Measurements from ENCODE around the gene CCDC78. TPM values are rescaled to one million over a fixed set of nuclear protein-coding genes. Genes with fewer than 3 reads are reported as not detected.
A peak's percentile ranks its signal among the peaks of the same experiment; 100 is the strongest.

CCDC78 gene
- total RNA-seq, 1 experiment from 2014 or later: 20.2 TPM

- DNase-seq (ENCODE audit: low spot score) (no peak), ATAC-seq (0 out of 2 replicates have a peak, but pooled peaks have one; percentile 20)
- ChIA-PET CTCF (interaction anchor here (2.2 kb wide), 1 partner anchor 10 kb away, joined by 5 read pairs; no protein-coding TSS in a partner anchor), POLR2A (no interaction called here)
- Mint-ChIP-seq H3K27ac (no peak overlapping the region), H3K36me3 (no peaks in the 10 kb centered on the region), H3K4me1 (no peaks in the 10 kb centered on the region), H3K27me3 (ENCODE audit: low read depth) (no peaks in the 10 kb centered on the region), H3K9me3 (no peaks in the 10 kb centered on the region), H3K4me3 (no peak overlapping the region)
- no peak for TF ChIP-seq STAT6 (CRISPR knock-in tag; conservative IDR thresholded peaks at IDR 0.05; ENCODE audit: low read depth)
- no peak for TF ChIP-seq HMGXB4 (CRISPR knock-in tag; IDR thresholded peaks at IDR 0.05)
- no peak for TF ChIP-seq NR3C1 (CRISPR knock-in tag; conservative IDR thresholded peaks at IDR 0.05; ENCODE audit: low read depth)
- no peak for TF ChIP-seq ZNF532 (CRISPR knock-in tag; IDR thresholded peaks at IDR 0.05; ENCODE audit: borderline replicate concordance)
- TF ChIP-seq JUN (CRISPR knock-in tag; IDR thresholded peaks at IDR 0.05): no peak
- TF ChIP-seq TEAD4 (CRISPR knock-in tag; IDR thresholded peaks at IDR 0.05): no peak
These were observed 49.1 kb upstream of the CCDC78 start for GRCh38 chr16:775236-775796.

- Mint-ChIP-seq H3K27me3 (ENCODE audit: low read depth) (no peaks in the 10 kb centered on the region), H3K27ac (no peak overlapping the region), H3K4me3 (no peak overlapping the region), H3K9me3 (no peaks in the 10 kb centered on the region), H3K36me3 (no peaks in the 10 kb centered on the region), H3K4me1 (no peaks in the 10 kb centered on the region)
- ChIA-PET CTCF (interaction anchor here (2.2 to 3.6 kb wide), 2 partner anchors 11 to 33 kb away, joined by 5 to 9 read pairs; partner anchors contain the start of gene CIAO3), POLR2A (no interaction called here)
- no peak for DNase-seq (ENCODE audit: low spot score)
- no peak for ATAC-seq
- no peak for TF ChIP-seq MAX (CRISPR knock-in tag; IDR thresholded peaks at IDR 0.05)
- no peak for TF ChIP-seq NR2C2 (CRISPR knock-in tag; IDR thresholded peaks at IDR 0.05)
- no peak for TF ChIP-seq PRRX2 (CRISPR knock-in tag; IDR thresholded peaks at IDR 0.05)
- no peak for TF ChIP-seq IRF2 (CRISPR knock-in tag; IDR thresholded peaks at IDR 0.05; ENCODE audit: borderline replicate concordance, low read depth)
- TF ChIP-seq MXD4 (CRISPR knock-in tag; IDR thresholded peaks at IDR 0.05; ENCODE audit: borderline replicate concordance): no peak
- TF ChIP-seq NR3C1 (CRISPR knock-in tag; conservative IDR thresholded peaks at IDR 0.05; ENCODE audit: low read depth): no peak
- TF ChIP-seq ZNF425 (CRISPR knock-in tag; conservative IDR thresholded peaks at IDR 0.05): no peak
- TF ChIP-seq ESRRA (CRISPR knock-in tag; IDR thresholded peaks at IDR 0.05; ENCODE audit: borderline replicate concordance): no peak
- TF ChIP-seq E2F4 (CRISPR knock-in tag; IDR thresholded peaks at IDR 0.05; ENCODE audit: borderline replicate concordance, low read depth): no peak
These were observed 48.1 kb upstream of the CCDC78 start for GRCh38 chr16:774086-775001.

Data from WTC11 (cell line).